ENCODE data around the gene LGALS12.

The LGALS12 gene

GRCh38 chr11:63488789-63489188 lies 17.1 kb upstream of the LGALS12 start:
- Histone ChIP-seq H3K4me1 (ENCODE audit: insufficient read depth, low read length, poor library complexity, severe bottlenecking) (no peaks in the 10 kb centered on the region), H3K9ac (ENCODE audit: low read depth, low read length, poor library complexity, severe bottlenecking) (no peak overlapping the region), H4K20me1 (ENCODE audit: insufficient read depth, low read length, poor library complexity, severe bottlenecking) (no peaks in the 10 kb centered on the region), H3K36me3 (ENCODE audit: insufficient read depth, low read length) (no peaks in the 10 kb centered on the region), H3K4me2 (ENCODE audit: low read depth, low read length, poor library complexity, severe bottlenecking) (no peak overlapping the region), H3K27me3 (ENCODE audit: insufficient read depth, low read length, poor library complexity, severe bottlenecking) (no peaks in the 10 kb centered on the region), H3K9me2 (replicated peaks; ENCODE audit: low read depth, low read length) (no peaks in the 10 kb centered on the region), H2AFZ (ENCODE audit: low read length) (no peak overlapping the region), H3K9me3 (ENCODE audit: insufficient read depth, low read depth, low read length) (peaks cover 5% of the 10 kb centered on the region; the same call in 1 of the 2 replicates), H3K4me3 (ENCODE audit: low read length, poor library complexity, severe bottlenecking) (no peak overlapping the region), H3K79me2 (ENCODE audit: insufficient read depth, low read length) (no peaks in the 10 kb centered on the region), H3F3A (ENCODE audit: low read depth) (no peaks in the 10 kb centered on the region)
- no peak for TF ChIP-seq CTCF (conservative IDR thresholded peaks at IDR 0.05; ENCODE audit: low read length)

GRCh38 chr11:63489879-63490278 lies 16.0 kb upstream of the LGALS12 start:
- Histone ChIP-seq H3K36me3 (ENCODE audit: insufficient read depth, low read length) (no peaks in the 10 kb centered on the region), H3K9ac (ENCODE audit: low read depth, low read length, poor library complexity, severe bottlenecking) (no peak overlapping the region), H3K9me3 (ENCODE audit: insufficient read depth, low read depth, low read length) (peaks cover 5% of the 10 kb centered on the region; the same call in 1 of the 2 replicates), H3K79me2 (ENCODE audit: insufficient read depth, low read length) (no peaks in the 10 kb centered on the region), H3F3A (ENCODE audit: low read depth) (no peaks in the 10 kb centered on the region), H3K9me2 (replicated peaks; ENCODE audit: low read depth, low read length) (no peaks in the 10 kb centered on the region), H4K20me1 (ENCODE audit: insufficient read depth, low read length, poor library complexity, severe bottlenecking) (no peaks in the 10 kb centered on the region), H2AFZ (ENCODE audit: low read length) (no peak overlapping the region), H3K4me2 (ENCODE audit: low read depth, low read length, poor library complexity, severe bottlenecking) (no peak overlapping the region), H3K4me3 (ENCODE audit: low read length, poor library complexity, severe bottlenecking) (no peak overlapping the region), H3K4me1 (ENCODE audit: insufficient read depth, low read length, poor library complexity, severe bottlenecking) (no peaks in the 10 kb centered on the region), H3K27me3 (ENCODE audit: insufficient read depth, low read length, poor library complexity, severe bottlenecking) (no peaks in the 10 kb centered on the region)
- TF ChIP-seq CTCF (conservative IDR thresholded peaks at IDR 0.05; ENCODE audit: low read length) (no peak), EZH2phosphoT487 (IDR thresholded peaks at IDR 0.05; ENCODE audit: borderline replicate concordance) (no peak)

- Histone ChIP-seq H4K20me1 (ENCODE audit: insufficient read depth, low read length, poor library complexity, severe bottlenecking) (no peaks in the 10 kb centered on the region), H3K4me1 (ENCODE audit: insufficient read depth, low read length, poor library complexity, severe bottlenecking) (no peaks in the 10 kb centered on the region), H3K79me2 (ENCODE audit: insufficient read depth, low read length) (no peaks in the 10 kb centered on the region), H3K36me3 (ENCODE audit: insufficient read depth, low read length) (no peaks in the 10 kb centered on the region), H3F3A (ENCODE audit: low read depth) (no peaks in the 10 kb centered on the region), H3K4me3 (ENCODE audit: low read length, poor library complexity, severe bottlenecking) (no peak within 1 kb of the TSS), H2AFZ (ENCODE audit: low read length) (no peak within 1 kb of the TSS), H3K9me2 (replicated peaks; ENCODE audit: low read depth, low read length) (no peaks in the 10 kb centered on the region), H3K4me2 (ENCODE audit: low read depth, low read length, poor library complexity, severe bottlenecking) (no peak within 1 kb of the TSS), H3K27me3 (ENCODE audit: insufficient read depth, low read length, poor library complexity, severe bottlenecking) (no peaks in the 10 kb centered on the region), H3K9me3 (ENCODE audit: insufficient read depth, low read depth, low read length) (no peaks in the 10 kb centered on the region), H3K9ac (ENCODE audit: low read depth, low read length, poor library complexity, severe bottlenecking) (no peak within 1 kb of the TSS)
- no peak for TF ChIP-seq EZH2phosphoT487 (IDR thresholded peaks at IDR 0.05; ENCODE audit: borderline replicate concordance)
- TF ChIP-seq CTCF (conservative IDR thresholded peaks at IDR 0.05; ENCODE audit: low read length), result no peak
Observed at GRCh38 chr11:63490551-63491239, 15.2 kb upstream of the LGALS12 start, which contains the start of gene PLAAT5. TSS of gene PLAAT5 (minus strand) at chr11:63491167. CDS start at chr11:63491034, 133 bp downstream.

Data from Loucy (cell line).